PC-3 (cell line): ENCODE data around the gene CALN1.

ENCODE experiments used
- CTCF ChIP-seq: fragments of 300-600 bp; sonication (generic); conservative IDR thresholded peaks from 2 replicates; pipeline ENCODE4 v1.5.1; 2017; ENCODE audit warnings: antibody characterized with exemption, low read depth, mild to moderate bottlenecking, low read length
- EZH2 ChIP-seq: fragments of 300-600 bp; sonication (generic); IDR thresholded peaks from one replicate; pipeline ENCODE4 v1.6.1; 2017; ENCODE audit warnings: antibody characterized with exemption, mild to moderate bottlenecking, low read length; ENCODE audit not compliant: unreplicated experiment
- EZH2phosphoT487 ChIP-seq: fragments of 300-600 bp; sonication (generic); IDR thresholded peaks from 2 replicates; pipeline ENCODE4 v1.6.1; 2018; ENCODE audit warnings: mild to moderate bottlenecking, antibody characterized with exemption, low read length, borderline replicate concordance

- TF ChIP-seq EZH2phosphoT487 (no peak), CTCF (no peak), EZH2 (no peak)
Measured at GRCh38 chr7:72413290-72413689, 1.2 kb upstream of the CALN1 start.
